ENCODE measurements around the gene MDGA2. TPM values are rescaled to one million over a fixed set of nuclear protein-coding genes. Genes with fewer than 3 reads are reported as not detected.

Gene MDGA2
- total and polyA plus RNA-seq, 2 of the 13 experiments (the other 11 are each of a cell fraction or from before 2014, with no cell fraction given), result not detected

DNA sequence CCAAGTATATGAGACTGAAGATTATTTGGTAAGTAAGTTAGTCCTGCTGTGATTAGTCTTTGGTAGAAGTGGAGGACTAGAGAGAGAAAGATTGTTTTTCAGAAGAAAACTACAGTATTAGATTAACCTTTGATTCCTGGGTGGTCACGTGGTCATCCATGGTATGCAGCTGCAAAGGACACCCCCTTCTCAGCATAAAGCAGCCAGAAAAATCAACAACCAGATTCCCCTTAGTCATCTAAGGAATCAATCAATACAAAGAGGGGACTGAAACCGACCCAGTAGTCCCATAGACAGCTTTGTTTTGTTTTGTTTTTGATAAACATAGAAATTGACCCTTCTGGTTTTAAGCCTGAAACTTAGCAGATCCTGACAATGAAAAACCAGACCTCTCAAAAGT is 30.3 kb upstream of the MDGA2 start (continued):
- TF ChIP-seq, protein P1, sequence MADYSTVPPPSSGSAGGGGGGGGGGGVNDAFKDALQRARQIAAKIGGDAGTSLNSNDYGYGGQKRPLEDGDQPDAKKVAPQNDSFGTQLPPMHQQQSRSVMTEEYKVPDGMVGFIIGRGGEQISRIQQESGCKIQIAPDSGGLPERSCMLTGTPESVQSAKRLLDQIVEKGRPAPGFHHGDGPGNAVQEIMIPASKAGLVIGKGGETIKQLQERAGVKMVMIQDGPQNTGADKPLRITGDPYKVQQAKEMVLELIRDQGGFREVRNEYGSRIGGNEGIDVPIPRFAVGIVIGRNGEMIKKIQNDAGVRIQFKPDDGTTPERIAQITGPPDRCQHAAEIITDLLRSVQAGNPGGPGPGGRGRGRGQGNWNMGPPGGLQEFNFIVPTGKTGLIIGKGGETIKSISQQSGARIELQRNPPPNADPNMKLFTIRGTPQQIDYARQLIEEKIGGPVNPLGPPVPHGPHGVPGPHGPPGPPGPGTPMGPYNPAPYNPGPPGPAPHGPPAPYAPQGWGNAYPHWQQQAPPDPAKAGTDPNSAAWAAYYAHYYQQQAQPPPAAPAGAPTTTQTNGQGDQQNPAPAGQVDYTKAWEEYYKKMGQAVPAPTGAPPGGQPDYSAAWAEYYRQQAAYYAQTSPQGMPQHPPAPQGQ (CRISPR knock-in tag; IDR thresholded peaks at IDR 0.05; ENCODE audit: borderline replicate concordance), result no peak
- TF ChIP-seq, protein P2, sequence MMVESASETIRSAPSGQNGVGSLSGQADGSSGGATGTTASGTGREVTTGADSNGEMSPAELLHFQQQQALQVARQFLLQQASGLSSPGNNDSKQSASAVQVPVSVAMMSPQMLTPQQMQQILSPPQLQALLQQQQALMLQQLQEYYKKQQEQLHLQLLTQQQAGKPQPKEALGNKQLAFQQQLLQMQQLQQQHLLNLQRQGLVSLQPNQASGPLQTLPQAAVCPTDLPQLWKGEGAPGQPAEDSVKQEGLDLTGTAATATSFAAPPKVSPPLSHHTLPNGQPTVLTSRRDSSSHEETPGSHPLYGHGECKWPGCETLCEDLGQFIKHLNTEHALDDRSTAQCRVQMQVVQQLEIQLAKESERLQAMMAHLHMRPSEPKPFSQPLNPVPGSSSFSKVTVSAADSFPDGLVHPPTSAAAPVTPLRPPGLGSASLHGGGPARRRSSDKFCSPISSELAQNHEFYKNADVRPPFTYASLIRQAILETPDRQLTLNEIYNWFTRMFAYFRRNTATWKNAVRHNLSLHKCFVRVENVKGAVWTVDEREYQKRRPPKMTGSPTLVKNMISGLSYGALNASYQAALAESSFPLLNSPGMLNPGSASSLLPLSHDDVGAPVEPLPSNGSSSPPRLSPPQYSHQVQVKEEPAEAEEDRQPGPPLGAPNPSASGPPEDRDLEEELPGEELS (CRISPR knock-in tag; IDR thresholded peaks at IDR 0.05), result peak; percentile 42; the same call in 1 of the 2 replicates
- TF ChIP-seq ATF4 (CRISPR knock-in tag; IDR thresholded peaks at IDR 0.05) (no peak), SOX13 (IDR thresholded peaks at IDR 0.05) (no peak), SOX13 (CRISPR knock-in tag; conservative IDR thresholded peaks at IDR 0.05 in 1 of 2, IDR thresholded peaks at IDR 0.05 in 1 of 2) (0 out of 4 replicates have a peak, but pooled peaks of 1 of the 2 experiments have one; percentile 28), MAFG (CRISPR knock-in tag; IDR thresholded peaks at IDR 0.05) (0 out of 2 replicates have a peak, but pooled peaks have one; percentile 48), ZNF331 (CRISPR knock-in tag; IDR thresholded peaks at IDR 0.05) (0 out of 2 replicates have a peak, but pooled peaks have one; percentile 15), MIER2 (CRISPR knock-in tag; IDR thresholded peaks at IDR 0.05) (no peak), HNF4A (CRISPR knock-in tag; IDR thresholded peaks at IDR 0.05) (peak; percentile 60), YY1 (IDR thresholded peaks at IDR 0.05; ENCODE audit: insufficient read depth, insufficient replicate concordance, low read depth, low read length) (no peak), RBAK (CRISPR knock-in tag; IDR thresholded peaks at IDR 0.05) (no peak), PATZ1 (CRISPR knock-in tag; IDR thresholded peaks at IDR 0.05) (peak; percentile 18; the same call in 1 of the 2 replicates), IRF2 (CRISPR knock-in tag; IDR thresholded peaks at IDR 0.05) (no peak)
- TF ChIP-seq, protein P3, sequence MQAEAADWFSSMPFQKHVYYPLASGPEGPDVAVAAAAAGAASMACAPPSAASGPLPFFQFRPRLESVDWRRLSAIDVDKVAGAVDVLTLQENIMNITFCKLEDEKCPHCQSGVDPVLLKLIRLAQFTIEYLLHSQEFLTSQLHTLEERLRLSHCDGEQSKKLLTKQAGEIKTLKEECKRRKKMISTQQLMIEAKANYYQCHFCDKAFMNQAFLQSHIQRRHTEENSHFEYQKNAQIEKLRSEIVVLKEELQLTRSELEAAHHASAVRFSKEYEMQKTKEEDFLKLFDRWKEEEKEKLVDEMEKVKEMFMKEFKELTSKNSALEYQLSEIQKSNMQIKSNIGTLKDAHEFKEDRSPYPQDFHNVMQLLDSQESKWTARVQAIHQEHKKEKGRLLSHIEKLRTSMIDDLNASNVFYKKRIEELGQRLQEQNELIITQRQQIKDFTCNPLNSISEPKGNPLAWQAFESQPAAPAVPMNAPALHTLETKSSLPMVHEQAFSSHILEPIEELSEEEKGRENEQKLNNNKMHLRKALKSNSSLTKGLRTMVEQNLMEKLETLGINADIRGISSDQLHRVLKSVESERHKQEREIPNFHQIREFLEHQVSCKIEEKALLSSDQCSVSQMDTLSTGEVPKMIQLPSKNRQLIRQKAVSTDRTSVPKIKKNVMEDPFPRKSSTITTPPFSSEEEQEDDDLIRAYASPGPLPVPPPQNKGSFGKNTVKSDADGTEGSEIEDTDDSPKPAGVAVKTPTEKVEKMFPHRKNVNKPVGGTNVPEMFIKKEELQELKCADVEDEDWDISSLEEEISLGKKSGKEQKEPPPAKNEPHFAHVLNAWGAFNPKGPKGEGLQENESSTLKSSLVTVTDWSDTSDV (CRISPR knock-in tag; IDR thresholded peaks at IDR 0.05), result no peak
- TF ChIP-seq, protein P4, sequence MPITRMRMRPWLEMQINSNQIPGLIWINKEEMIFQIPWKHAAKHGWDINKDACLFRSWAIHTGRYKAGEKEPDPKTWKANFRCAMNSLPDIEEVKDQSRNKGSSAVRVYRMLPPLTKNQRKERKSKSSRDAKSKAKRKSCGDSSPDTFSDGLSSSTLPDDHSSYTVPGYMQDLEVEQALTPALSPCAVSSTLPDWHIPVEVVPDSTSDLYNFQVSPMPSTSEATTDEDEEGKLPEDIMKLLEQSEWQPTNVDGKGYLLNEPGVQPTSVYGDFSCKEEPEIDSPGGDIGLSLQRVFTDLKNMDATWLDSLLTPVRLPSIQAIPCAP (CRISPR knock-in tag; IDR thresholded peaks at IDR 0.05; ENCODE audit: low read depth), result no peak

All from HepG2 (cell line).